Measurements from ENCODE around the gene TBC1D9B. TPM values are rescaled to one million over a fixed set of nuclear protein-coding genes. Genes with fewer than 3 reads are reported as not detected.

TBC1D9B gene
- total and polyA plus RNA-seq, 2 experiments from 2014 or later: 55.7 to 78.8 TPM

DNA sequence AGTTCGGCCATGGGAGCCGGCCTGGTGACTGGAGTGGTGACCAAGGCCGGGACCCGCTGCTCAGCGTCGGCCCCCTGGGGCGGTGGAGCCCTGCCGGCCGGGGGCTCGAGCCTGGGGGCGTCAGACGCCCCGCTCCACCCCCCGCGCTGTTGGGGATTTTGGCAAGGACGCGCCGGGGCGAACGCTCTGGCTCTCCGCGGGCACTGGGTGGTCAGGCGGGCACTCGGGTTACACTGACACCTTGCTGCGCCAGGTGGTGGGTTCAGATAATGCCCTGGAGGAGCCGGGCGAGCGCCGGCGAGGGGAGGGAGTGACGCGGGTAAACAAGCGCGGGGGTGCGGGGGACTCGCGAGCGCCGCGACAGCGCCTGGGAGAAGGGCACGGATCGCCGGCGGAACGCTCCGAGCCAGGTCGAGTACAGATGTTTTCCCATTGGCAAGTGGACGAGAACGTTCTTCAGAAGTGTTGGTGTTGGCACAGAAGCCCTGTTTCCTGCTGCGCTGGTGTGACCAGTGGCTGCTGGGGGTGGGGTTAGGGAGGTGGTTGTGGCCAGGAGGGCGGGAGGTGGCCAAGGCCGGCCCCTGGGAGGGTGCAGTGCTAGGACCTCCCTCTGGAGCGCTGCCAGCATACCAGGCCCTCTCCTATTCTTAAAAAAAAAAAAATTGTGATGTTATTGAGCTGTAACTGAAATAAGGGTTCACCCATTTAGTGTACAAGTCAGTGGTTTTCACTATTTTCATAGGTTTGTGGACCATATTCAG, 86.2 kb downstream of the TBC1D9B start:
- no peak overlapping the region for H2AFZ ChIP-seq

DNA sequence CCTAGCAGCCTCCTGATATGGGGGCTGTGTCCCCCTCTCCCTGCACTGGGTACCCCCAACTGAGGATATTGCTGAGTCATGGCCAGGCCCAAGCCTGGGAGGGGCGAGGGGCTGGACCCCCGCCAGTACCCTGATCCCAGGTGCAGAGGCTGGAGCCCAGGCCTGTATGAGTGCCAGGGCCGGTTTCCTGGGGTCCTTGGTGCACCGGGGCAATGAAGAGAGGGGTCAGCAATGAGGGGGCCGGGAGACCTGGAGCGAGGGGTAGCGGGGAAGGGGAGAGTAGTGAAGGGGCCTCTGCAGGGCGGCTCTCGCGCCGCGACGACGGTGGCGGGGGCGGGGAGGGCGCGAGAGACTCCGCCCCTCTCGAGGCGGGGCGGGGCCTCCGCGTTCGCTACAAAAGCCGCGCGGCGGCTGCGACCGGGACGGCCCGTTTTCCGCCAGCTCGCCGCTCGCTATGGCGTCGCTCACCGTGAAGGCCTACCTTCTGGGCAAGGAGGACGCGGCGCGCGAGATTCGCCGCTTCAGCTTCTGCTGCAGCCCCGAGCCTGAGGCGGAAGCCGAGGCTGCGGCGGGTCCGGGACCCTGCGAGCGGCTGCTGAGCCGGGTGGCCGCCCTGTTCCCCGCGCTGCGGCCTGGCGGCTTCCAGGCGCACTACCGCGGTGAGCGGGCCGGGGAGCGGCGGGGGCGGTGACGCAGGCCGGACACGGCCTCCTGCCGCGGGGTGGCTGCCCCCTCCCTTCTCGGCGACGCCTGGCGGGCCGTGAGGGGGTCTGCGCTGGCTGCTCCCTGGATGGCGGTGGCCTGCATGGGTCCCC, 87.0 kb downstream of the TBC1D9B start, which contains the start of gene SQSTM1:
TSS of gene SQSTM1 (plus strand) at position 423 of the 815 bp plus-strand sequence. CDS start at position 455, 32 bp downstream.
- in situ Hi-C loops (cut with MboI): no loop called here
- peaks cover 33% of the 10 kb centered on the region for H3K4me1 ChIP-seq (ENCODE audit: insufficient read depth)
- 1 to 2% methylated on average over 40 to 45 of the region's 81 CpGs for WGBS, 2 experiments (ENCODE audit: low coverage in 1 of 2, low lambda C conversion rate in 2 of 2, missing lambda C conversion rate in 2 of 2)

More for the DNA sequence above, 86.2 kb downstream of the TBC1D9B start:
- H3F3A ChIP-seq (ENCODE audit: insufficient read depth): no peaks in the 10 kb centered on the region; the same call in 1 of the 2 replicates
- in situ Hi-C loops (cut with MboI): no loop called here
- peaks cover 11% of the 10 kb centered on the region; the same call in 1 of the 2 replicates for H4K20me1 ChIP-seq (ENCODE audit: insufficient read depth)
- peaks cover 39% of the 10 kb centered on the region for H3K79me2 ChIP-seq (ENCODE audit: insufficient read depth)
- H3K4me1 ChIP-seq (ENCODE audit: insufficient read depth): peaks cover 33% of the 10 kb centered on the region
- TF ChIP-seq EZH2phosphoT487 (IDR thresholded peaks at IDR 0.05; ENCODE audit: insufficient read depth, low read depth) (no peak), EZH2 (IDR thresholded peaks at IDR 0.05; ENCODE audit: insufficient read depth, poor library complexity, severe bottlenecking) (no peak)
- peak overlapping the region; percentile 91 for H3K27ac ChIP-seq
- DNase-seq: peak; percentile 98
- H3K9me2 ChIP-seq (ENCODE audit: insufficient read depth): no peaks in the 10 kb centered on the region
- WGBS, 2 experiments (ENCODE audit: low coverage in 1 of 2, low lambda C conversion rate in 2 of 2, missing lambda C conversion rate in 2 of 2): 0% methylated on average over 33 to 49 of the region's 54 CpGs
- H3K9me3 ChIP-seq (ENCODE audit: low read depth): no peaks in the 10 kb centered on the region
- H3K9ac ChIP-seq: peak overlapping the region; percentile 97
- peaks cover 15% of the 10 kb centered on the region for H3K36me3 ChIP-seq (ENCODE audit: low read depth)
- H3K27me3 ChIP-seq (replicated peaks; ENCODE audit: insufficient read depth): no peaks in the 10 kb centered on the region
- peak overlapping the region; percentile 78 for H3K4me3 ChIP-seq
- H3K4me2 ChIP-seq (ENCODE audit: unreplicated experiment): peak overlapping the region; percentile 77

DNA sequence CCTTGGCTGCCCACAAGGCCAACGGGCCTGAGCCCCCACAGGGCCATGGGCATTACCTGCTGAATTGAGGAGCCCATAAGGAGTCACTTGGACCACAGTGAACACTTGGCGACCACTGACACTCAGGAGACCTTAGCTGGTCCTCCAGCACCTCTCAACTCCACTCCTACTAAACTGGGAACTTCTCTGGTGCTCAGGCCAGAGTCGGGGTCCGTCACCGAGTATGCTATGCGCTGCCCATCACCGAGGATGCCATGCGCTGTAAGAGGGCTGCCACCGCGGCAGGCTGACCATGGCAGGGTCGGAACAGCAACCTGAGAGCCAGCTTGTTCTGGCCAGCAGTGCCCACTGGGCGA, 87.6 kb downstream of the TBC1D9B start:
- Histone ChIP-seq H3K9ac (peak overlapping the region; percentile 97), H3K9me3 (ENCODE audit: low read depth) (no peaks in the 10 kb centered on the region), H3K4me1 (ENCODE audit: insufficient read depth) (peaks cover 33% of the 10 kb centered on the region), H3K36me3 (ENCODE audit: low read depth) (peaks cover 7% of the 10 kb centered on the region), H3K4me3 (peak overlapping the region; percentile 78), H2AFZ (peak overlapping the region; percentile 75), H3K27me3 (replicated peaks; ENCODE audit: insufficient read depth) (no peaks in the 10 kb centered on the region), H3K27ac (peak overlapping the region; percentile 91), H3K79me2 (ENCODE audit: insufficient read depth) (peaks cover 33% of the 10 kb centered on the region), H3K9me2 (ENCODE audit: insufficient read depth) (no peaks in the 10 kb centered on the region), H3F3A (ENCODE audit: insufficient read depth) (no peaks in the 10 kb centered on the region; the same call in 1 of the 2 replicates), H4K20me1 (ENCODE audit: insufficient read depth) (peaks cover 11% of the 10 kb centered on the region; the same call in 1 of the 2 replicates), H3K4me2 (ENCODE audit: unreplicated experiment) (peak overlapping the region; percentile 91)
- TF ChIP-seq EZH2phosphoT487 (IDR thresholded peaks at IDR 0.05; ENCODE audit: insufficient read depth, low read depth): no peak
- TF ChIP-seq EZH2 (IDR thresholded peaks at IDR 0.05; ENCODE audit: insufficient read depth, poor library complexity, severe bottlenecking): no peak
- in situ Hi-C loops (cut with MboI): no loop called here
- WGBS, 2 experiments (ENCODE audit: low coverage in 1 of 2, low lambda C conversion rate in 2 of 2, missing lambda C conversion rate in 2 of 2): 20 to 28% methylated on average over 11 to 12 of the region's 12 CpGs
- DNase-seq: peak; percentile 38

More for the DNA sequence above, 87.0 kb downstream of the TBC1D9B start, which contains the start of gene SQSTM1:
- Histone ChIP-seq H3K27me3 (replicated peaks; ENCODE audit: insufficient read depth) (no peaks in the 10 kb centered on the region), H3K27ac (peak within 1 kb of the TSS; percentile 91), H3K4me2 (ENCODE audit: unreplicated experiment) (peak within 1 kb of the TSS; percentile 91), H3F3A (ENCODE audit: insufficient read depth) (no peaks in the 10 kb centered on the region; the same call in 1 of the 2 replicates), H3K9ac (peak within 1 kb of the TSS; percentile 97), H3K4me3 (peak within 1 kb of the TSS; percentile 78), H4K20me1 (ENCODE audit: insufficient read depth) (peaks cover 11% of the 10 kb centered on the region; the same call in 1 of the 2 replicates), H3K9me3 (ENCODE audit: low read depth) (no peaks in the 10 kb centered on the region), H3K9me2 (ENCODE audit: insufficient read depth) (no peaks in the 10 kb centered on the region), H2AFZ (peak within 1 kb of the TSS; percentile 75), H3K36me3 (ENCODE audit: low read depth) (peaks cover 11% of the 10 kb centered on the region), H3K79me2 (ENCODE audit: insufficient read depth) (peaks cover 36% of the 10 kb centered on the region)
- TF ChIP-seq EZH2 (IDR thresholded peaks at IDR 0.05; ENCODE audit: insufficient read depth, poor library complexity, severe bottlenecking) (no peak), EZH2phosphoT487 (IDR thresholded peaks at IDR 0.05; ENCODE audit: insufficient read depth, low read depth) (no peak)
- DNase-seq: peak; percentile 91
